Measurements from ENCODE around the gene MAPRE2.

The MAPRE2 gene

DNA sequence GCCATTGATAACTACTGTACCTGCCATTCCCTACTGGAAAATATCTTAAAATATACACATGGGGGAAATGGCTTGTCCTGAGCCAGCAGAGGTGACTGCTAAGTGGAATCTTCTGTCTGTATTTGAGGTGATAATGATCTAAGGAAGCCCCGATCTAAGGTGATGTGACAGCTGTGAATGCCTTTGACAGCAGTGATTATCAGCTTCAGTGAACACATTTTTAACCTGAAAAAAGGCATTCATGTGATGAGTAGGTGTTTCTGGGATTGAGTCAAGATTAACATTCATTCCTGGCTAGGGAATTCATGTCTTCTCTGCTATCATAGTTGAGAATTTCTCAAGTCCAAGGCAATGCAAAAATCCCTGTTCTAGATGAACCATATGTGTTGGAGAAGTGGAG is 9.1 kb upstream of the MAPRE2 start:
- Histone ChIP-seq H3K27me3 (ENCODE audit: insufficient read depth, insufficient read length) (no peaks in the 10 kb centered on the region), H3K9me3 (ENCODE audit: insufficient read depth, low read length) (no peaks in the 10 kb centered on the region), H3K4me3 (ENCODE audit: insufficient read length, low read depth) (no peak overlapping the region), H3K36me3 (ENCODE audit: insufficient read depth, insufficient read length, low read length) (no peaks in the 10 kb centered on the region), H3K4me1 (ENCODE audit: insufficient read depth, insufficient read length) (no peaks in the 10 kb centered on the region), H3K9ac (ENCODE audit: insufficient read length, low read depth) (no peak overlapping the region)
- TF ChIP-seq YY1 (IDR thresholded peaks at IDR 0.05; ENCODE audit: insufficient read depth, insufficient read length), result no peak
- no peak for TF ChIP-seq ZNF274 (IDR thresholded peaks at IDR 0.05; ENCODE audit: low read depth, low read length)
- no peak for TF ChIP-seq SUZ12 (IDR thresholded peaks at IDR 0.05; ENCODE audit: extremely low read depth, insufficient read depth, insufficient read length)
- DNase-seq (ENCODE audit: low read depth, low spot score), result no peak

DNA sequence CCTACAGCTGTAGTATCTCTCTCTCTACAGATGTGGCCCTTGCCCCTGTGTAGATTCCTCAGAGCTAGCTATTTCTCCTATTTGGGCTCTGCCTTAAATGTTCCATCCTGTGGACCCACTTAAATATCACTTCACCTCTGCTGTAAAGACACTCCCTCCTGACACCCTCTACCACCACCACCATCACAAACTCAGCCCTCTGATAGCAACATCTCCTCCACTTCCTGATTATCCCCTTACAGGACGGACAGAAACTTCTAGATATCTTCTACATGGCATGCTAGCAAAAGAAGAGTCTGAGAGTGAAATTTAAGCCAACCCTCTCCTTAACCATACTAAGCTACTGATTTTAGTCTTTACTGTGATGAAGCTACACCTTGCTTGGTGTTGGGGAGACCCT is 3.2 kb upstream of the MAPRE2 start:
- no peaks in the 10 kb centered on the region for H3K4me1 ChIP-seq (ENCODE audit: insufficient read depth, insufficient read length)
- TF ChIP-seq YY1 (IDR thresholded peaks at IDR 0.05; ENCODE audit: insufficient read depth, insufficient read length) (no peak), ZNF274 (IDR thresholded peaks at IDR 0.05; ENCODE audit: low read depth, low read length) (no peak), SUZ12 (IDR thresholded peaks at IDR 0.05; ENCODE audit: extremely low read depth, insufficient read depth, insufficient read length) (no peak)

DNA sequence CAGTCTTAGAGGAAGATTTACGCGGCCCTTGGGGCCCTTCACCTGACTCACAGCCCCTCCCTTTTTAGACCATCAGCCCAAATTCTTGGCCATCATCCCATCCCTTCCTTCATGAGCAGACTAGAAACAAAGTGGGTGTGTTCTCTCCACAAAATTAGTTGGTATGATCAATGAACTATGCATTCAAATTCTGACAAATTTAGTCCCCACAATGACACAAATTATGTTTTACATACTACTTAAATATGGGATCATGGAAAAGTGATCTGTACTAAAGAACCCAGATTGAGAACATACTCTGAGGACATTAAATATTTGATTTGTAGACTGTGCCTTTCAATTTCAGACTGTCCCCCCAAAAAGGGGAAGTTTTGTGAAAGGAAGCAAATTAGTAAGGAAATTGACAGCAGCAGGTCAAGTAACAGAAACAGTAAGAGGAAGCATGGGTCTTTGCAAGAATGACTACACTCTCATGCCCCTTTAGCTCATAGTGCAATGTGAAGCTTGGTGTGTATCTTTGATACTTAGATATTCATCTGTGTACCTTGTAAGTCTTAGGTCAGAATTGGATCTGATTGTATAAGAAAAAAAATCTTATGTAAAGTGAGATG is 2.2 kb upstream of the MAPRE2 start:
- Histone ChIP-seq H3K4me3 (ENCODE audit: insufficient read length, low read depth) (no peak overlapping the region), H3K9me3 (ENCODE audit: insufficient read depth, low read length) (no peaks in the 10 kb centered on the region), H3K4me1 (ENCODE audit: insufficient read depth, insufficient read length) (no peaks in the 10 kb centered on the region), H3K27me3 (ENCODE audit: insufficient read depth, insufficient read length) (no peaks in the 10 kb centered on the region), H3K36me3 (ENCODE audit: insufficient read depth, insufficient read length, low read length) (no peaks in the 10 kb centered on the region), H3K9ac (ENCODE audit: insufficient read length, low read depth) (no peak overlapping the region)
- no peak for TF ChIP-seq YY1 (IDR thresholded peaks at IDR 0.05; ENCODE audit: insufficient read depth, insufficient read length)
- no peak for TF ChIP-seq ZNF274 (IDR thresholded peaks at IDR 0.05; ENCODE audit: low read depth, low read length)
- TF ChIP-seq SUZ12 (IDR thresholded peaks at IDR 0.05; ENCODE audit: extremely low read depth, insufficient read depth, insufficient read length), result no peak
- DNase-seq (ENCODE audit: low read depth, low spot score), result no peak

More for the DNA sequence above, 3.2 kb upstream of the MAPRE2 start:
- H3K9ac ChIP-seq (ENCODE audit: insufficient read length, low read depth), result no peak overlapping the region
- no peaks in the 10 kb centered on the region for H3K36me3 ChIP-seq (ENCODE audit: insufficient read depth, insufficient read length, low read length)
- DNase-seq (ENCODE audit: low read depth, low spot score), result no peak
- no peaks in the 10 kb centered on the region for H3K27me3 ChIP-seq (ENCODE audit: insufficient read depth, insufficient read length)
- no peaks in the 10 kb centered on the region for H3K9me3 ChIP-seq (ENCODE audit: insufficient read depth, low read length)
- no peak overlapping the region for H3K4me3 ChIP-seq (ENCODE audit: insufficient read length, low read depth)

DNA sequence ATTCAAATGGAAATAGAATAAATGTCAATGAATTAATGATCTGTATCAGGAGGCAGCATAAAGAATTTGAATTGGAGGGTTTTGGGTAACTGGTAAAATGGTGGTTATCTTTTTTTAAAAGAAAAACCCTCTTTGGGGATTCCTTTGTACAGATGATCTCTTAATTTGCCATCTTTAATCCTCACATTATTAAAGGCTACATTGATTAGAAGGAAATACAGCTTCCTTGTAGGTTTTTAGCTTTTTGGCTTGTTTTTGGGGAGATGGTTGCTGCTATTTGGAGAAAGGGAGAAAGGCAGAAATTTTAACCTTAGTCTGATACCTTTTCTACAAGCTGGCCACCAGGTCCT is 600 bp upstream of the MAPRE2 start:
- Histone ChIP-seq H3K36me3 (ENCODE audit: insufficient read depth, insufficient read length, low read length) (no peaks in the 10 kb centered on the region), H3K4me1 (ENCODE audit: insufficient read depth, insufficient read length) (no peaks in the 10 kb centered on the region), H3K27me3 (ENCODE audit: insufficient read depth, insufficient read length) (no peaks in the 10 kb centered on the region), H3K9ac (ENCODE audit: insufficient read length, low read depth) (peak overlapping the region; percentile 39), H3K4me3 (ENCODE audit: insufficient read length, low read depth) (no peak overlapping the region), H3K9me3 (ENCODE audit: insufficient read depth, low read length) (no peaks in the 10 kb centered on the region)
- no peak for TF ChIP-seq YY1 (IDR thresholded peaks at IDR 0.05; ENCODE audit: insufficient read depth, insufficient read length)
- TF ChIP-seq SUZ12 (IDR thresholded peaks at IDR 0.05; ENCODE audit: extremely low read depth, insufficient read depth, insufficient read length), result no peak
- TF ChIP-seq ZNF274 (IDR thresholded peaks at IDR 0.05; ENCODE audit: low read depth, low read length), result no peak
- DNase-seq (ENCODE audit: low read depth, low spot score), result no peak

DNA sequence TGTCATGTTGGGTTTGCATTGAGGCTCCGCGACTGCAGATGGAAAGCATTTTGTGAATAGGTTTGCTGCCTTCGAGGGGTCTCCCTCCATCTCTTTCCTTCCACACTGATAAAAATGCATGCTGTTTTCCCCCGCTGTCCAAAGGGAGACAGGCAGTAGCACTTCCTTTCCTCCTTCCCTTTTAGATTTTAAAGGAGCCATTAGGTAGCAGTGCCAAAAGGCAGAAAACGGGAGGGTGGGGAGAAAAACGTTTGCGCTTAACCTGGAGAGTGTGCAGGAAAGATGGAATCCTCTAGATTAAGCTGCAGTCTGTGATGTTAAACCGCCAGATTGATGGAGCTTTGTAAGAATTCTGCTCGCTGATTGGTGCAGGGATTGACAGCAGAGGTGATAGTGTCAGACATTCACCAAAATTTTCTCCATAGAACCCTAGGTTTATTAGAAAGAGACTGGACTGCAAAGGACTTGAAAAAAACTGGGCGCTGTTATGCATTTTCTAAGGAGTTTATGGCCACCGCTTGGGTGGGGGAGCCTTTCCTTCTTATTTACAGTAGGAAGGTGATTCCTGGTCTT is 688 bp downstream of the MAPRE2 start:
- H3K9ac ChIP-seq (ENCODE audit: insufficient read length, low read depth), result peak overlapping the region; percentile 84
- peak overlapping the region; percentile 67 for H3K4me3 ChIP-seq (ENCODE audit: insufficient read length, low read depth)
- no peaks in the 10 kb centered on the region for H3K9me3 ChIP-seq (ENCODE audit: insufficient read depth, low read length)
- no peaks in the 10 kb centered on the region for H3K4me1 ChIP-seq (ENCODE audit: insufficient read depth, insufficient read length)
- DNase-seq (ENCODE audit: low read depth, low spot score), result no peak
- H3K27me3 ChIP-seq (ENCODE audit: insufficient read depth, insufficient read length), result no peaks in the 10 kb centered on the region
- TF ChIP-seq ZNF274 (IDR thresholded peaks at IDR 0.05; ENCODE audit: low read depth, low read length), result no peak
- TF ChIP-seq SUZ12 (IDR thresholded peaks at IDR 0.05; ENCODE audit: extremely low read depth, insufficient read depth, insufficient read length), result no peak
- no peak for TF ChIP-seq YY1 (IDR thresholded peaks at IDR 0.05; ENCODE audit: insufficient read depth, insufficient read length)
- no peaks in the 10 kb centered on the region for H3K36me3 ChIP-seq (ENCODE audit: insufficient read depth, insufficient read length, low read length)

DNA sequence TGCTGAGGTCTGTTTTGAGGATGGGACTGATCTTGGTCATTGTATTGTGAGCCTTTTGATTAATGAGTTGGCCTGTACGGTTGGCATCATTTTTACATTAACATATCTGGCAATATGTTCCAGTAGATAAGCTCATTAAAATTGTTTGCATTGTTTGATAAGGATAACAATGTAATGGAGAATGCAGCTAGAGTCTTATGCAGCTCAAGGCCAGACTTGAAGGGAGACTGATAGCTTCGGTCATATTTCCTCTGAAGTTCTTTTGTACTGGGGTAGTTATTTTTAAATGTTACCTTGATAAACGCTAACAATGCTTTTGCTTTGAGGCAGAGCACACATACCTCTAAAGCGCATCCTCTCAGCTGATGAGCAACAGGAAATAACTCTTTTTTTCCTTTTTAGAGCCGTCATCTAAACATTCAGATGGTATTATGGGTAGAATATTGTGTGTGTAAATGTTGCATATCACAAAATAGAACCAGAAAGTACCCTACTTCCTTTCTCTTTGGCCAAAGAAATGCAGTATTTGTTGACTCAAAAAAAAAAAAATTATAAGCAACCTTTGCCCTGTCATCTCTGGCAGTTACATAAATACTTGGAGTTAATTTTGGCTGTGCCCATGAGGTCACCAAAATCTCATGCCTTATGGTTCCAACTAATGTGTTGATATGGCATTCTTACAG is 1.3 kb downstream of the MAPRE2 start:
- no peak for DNase-seq (ENCODE audit: low read depth, low spot score)
- TF ChIP-seq YY1 (IDR thresholded peaks at IDR 0.05; ENCODE audit: insufficient read depth, insufficient read length) (no peak), ZNF274 (IDR thresholded peaks at IDR 0.05; ENCODE audit: low read depth, low read length) (no peak), SUZ12 (IDR thresholded peaks at IDR 0.05; ENCODE audit: extremely low read depth, insufficient read depth, insufficient read length) (no peak)
- no peaks in the 10 kb centered on the region for H3K36me3 ChIP-seq (ENCODE audit: insufficient read depth, insufficient read length, low read length)
- H3K9ac ChIP-seq (ENCODE audit: insufficient read length, low read depth), result no peak overlapping the region
- H3K9me3 ChIP-seq (ENCODE audit: insufficient read depth, low read length), result no peaks in the 10 kb centered on the region
- H3K4me3 ChIP-seq (ENCODE audit: insufficient read length, low read depth), result peak overlapping the region; percentile 67
- no peaks in the 10 kb centered on the region for H3K4me1 ChIP-seq (ENCODE audit: insufficient read depth, insufficient read length)
- no peaks in the 10 kb centered on the region for H3K27me3 ChIP-seq (ENCODE audit: insufficient read depth, insufficient read length)

DNA sequence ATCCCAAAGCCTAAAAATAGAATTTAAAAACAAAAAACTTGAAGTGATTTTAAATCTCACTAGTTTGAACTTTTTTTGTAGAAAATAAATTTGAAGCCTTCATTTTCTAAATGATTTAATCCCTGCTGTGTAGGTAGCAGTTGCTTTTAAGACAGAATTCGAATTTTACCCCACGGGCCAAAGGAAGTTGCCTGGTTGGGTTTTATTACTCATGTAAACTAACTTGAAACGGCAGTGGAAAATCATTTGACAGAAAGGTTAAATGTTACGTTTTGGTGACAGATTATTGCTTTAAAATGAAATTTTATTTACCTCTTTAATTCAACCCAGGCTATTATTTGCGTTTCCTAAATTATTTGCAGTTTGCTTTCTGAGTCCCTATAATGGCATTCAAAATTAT is 2.0 kb downstream of the MAPRE2 start:
- H3K9ac ChIP-seq (ENCODE audit: insufficient read length, low read depth), result no peak overlapping the region
- no peaks in the 10 kb centered on the region for H3K9me3 ChIP-seq (ENCODE audit: insufficient read depth, low read length)
- DNase-seq (ENCODE audit: low read depth, low spot score), result no peak
- H3K27me3 ChIP-seq (ENCODE audit: insufficient read depth, insufficient read length), result no peaks in the 10 kb centered on the region
- H3K36me3 ChIP-seq (ENCODE audit: insufficient read depth, insufficient read length, low read length), result no peaks in the 10 kb centered on the region
- H3K4me1 ChIP-seq (ENCODE audit: insufficient read depth, insufficient read length), result no peaks in the 10 kb centered on the region
- TF ChIP-seq SUZ12 (IDR thresholded peaks at IDR 0.05; ENCODE audit: extremely low read depth, insufficient read depth, insufficient read length) (no peak), ZNF274 (IDR thresholded peaks at IDR 0.05; ENCODE audit: low read depth, low read length) (no peak), YY1 (IDR thresholded peaks at IDR 0.05; ENCODE audit: insufficient read depth, insufficient read length) (no peak)
- no peak overlapping the region for H3K4me3 ChIP-seq (ENCODE audit: insufficient read length, low read depth)

Measured in NT2/D1 (cell line).